ENCODE data around the gene ADAMTS15.

Gene ADAMTS15

DNA sequence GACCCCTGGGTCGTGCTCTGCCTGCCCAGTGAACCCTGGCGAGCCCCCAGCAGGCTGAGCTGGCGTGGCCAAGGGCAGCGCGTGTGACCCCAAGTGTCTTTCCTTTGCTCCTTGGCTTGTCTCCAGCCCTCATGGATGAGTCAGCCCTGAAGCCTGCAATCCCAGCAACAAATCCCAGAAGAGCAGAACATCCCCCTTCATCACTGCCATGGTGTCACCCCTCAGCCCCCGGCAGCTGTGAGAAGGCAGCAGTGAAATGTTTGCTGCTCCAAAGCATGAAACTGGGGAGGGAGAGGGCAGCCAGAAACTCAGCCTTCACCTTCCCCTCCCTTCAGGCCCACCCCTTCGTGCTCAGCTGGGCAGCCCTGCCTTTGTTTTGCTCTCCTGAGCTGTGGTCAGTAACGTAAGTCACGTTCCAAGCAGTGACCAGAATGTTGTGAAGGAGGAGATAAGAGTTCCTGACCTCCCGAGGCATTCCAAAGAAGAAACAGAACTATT lies 29.8 kb downstream of the ADAMTS15 start:
- no peak for DNase-seq (ENCODE audit: low spot score)

DNA sequence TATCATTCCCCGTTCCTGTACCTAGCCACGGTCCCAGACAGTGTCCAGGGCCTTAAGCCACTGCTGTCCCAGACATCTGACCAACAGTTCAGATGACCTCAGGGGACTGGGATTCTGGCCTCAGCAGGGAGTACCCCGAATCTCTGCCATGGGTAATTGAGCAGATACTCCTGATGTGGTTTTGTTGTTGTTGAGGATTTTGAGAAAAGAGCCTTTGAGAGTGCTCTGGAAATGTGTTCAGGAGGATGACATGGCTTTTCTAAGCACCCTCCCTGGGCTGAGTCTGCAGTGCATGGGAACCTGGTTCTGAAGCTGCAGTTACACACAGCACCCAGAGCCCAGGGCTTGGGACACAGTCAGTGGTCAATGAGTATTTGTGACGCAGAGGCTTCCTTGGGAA lies 30.4 kb downstream of the ADAMTS15 start:
- DNase-seq (ENCODE audit: low spot score) = no peak

DNA sequence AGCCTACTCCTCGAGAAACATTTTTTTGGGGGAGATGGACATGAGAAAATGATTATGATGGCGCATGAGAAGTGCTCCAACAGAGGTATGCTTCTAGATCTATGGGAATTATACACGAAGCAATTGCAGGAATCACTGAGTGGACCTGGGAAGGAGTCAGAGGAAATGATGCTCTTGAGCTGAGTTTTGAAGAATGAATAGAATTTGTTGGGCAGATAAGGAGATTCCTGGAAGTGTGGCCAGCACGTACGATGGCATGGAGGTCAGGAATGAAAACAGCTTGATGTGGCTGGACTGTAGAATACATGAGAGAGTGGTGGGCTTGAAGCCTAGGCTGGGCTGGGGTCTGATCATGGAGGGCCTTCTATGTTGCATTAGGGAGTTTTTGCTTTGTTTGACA lies 31.7 kb downstream of the ADAMTS15 start:
- DNase-seq (ENCODE audit: low spot score) = no peak

DNA sequence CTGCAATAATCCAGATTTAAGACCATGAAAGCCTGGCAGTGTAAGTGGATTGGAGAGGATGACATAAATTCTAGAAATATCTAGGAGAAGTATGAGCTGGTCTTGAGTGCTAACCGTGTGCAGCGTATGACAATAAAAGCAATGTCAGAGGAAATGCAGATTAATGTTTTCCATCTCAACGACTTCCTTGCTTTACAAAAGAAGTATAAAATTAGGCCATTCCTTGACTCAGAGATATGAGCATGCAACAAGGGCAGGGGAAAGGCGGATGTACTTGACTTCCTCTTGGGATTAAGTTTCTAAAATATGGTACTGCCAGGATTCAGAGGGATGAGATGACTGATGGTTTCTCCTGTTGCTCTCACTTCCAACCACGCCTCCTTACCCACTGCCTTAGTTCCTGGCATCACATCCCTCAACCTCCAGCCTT lies 32.3 kb downstream of the ADAMTS15 start:
- no peak for DNase-seq (ENCODE audit: low spot score)

DNA sequence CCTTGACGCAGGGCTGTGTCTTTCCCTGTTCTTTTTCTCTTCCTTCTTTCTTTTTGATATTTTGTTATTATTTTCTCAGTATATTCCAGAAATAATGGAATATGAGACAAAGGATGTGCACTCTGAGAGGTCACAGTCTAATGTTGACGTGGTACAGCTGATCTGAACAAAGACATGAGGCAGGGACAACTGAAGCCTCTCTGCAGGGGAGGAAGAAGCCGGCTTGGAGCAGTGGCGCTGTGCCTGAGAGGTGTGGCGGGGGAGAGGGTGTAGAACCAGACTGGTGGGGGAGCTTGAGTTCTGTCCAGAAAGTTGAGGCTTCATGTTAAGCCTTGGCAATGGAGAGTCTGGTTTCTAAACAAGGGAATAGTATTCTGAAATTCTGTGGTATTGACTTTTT lies 34.7 kb downstream of the ADAMTS15 start:
- DNase-seq (ENCODE audit: low spot score) = no peak

DNA sequence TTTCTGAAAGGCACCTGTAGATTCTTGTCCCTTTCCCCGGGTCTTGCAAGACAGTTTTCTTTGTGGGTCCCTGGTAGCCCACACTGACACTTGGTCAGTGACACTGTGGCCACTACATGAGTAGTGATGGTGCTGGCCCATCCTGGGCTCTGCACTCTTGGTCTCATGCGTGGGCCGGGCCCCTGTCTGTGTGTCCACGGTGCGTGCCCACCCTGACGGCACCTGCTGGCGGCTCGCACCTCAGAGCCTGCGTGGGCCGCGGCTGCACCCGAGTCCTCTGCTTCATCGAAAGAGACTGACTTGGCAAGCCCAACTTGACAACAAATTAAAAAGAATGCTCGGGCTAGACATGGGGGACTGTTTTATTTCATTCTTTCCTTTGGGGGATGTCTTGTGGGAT lies 37.5 kb downstream of the ADAMTS15 start:
- no peak for DNase-seq (ENCODE audit: low spot score)

DNA sequence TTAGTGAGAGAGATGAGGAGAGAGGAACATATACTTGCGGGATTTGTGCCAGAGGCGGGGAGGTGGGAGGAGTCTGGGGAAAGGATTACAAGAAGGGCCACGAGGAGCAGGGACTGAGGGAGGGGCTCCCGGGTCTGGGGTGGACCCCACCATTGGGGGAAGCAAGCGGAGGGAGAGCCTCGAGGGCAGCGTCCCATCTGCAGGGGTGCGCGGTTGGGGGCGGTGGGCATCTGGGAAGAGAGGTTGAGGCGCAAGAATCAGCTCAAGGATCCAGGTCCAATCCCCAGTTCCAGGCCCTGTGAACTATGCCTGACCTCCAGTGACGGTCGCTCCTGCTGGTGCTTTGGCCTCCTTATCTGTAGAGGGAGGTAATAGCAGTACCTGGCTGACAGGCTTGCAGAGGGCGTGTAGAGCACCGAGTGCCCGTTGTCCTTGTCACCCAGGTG lies 38.0 kb downstream of the ADAMTS15 start:
- no peak for DNase-seq (ENCODE audit: low spot score)

DNA sequence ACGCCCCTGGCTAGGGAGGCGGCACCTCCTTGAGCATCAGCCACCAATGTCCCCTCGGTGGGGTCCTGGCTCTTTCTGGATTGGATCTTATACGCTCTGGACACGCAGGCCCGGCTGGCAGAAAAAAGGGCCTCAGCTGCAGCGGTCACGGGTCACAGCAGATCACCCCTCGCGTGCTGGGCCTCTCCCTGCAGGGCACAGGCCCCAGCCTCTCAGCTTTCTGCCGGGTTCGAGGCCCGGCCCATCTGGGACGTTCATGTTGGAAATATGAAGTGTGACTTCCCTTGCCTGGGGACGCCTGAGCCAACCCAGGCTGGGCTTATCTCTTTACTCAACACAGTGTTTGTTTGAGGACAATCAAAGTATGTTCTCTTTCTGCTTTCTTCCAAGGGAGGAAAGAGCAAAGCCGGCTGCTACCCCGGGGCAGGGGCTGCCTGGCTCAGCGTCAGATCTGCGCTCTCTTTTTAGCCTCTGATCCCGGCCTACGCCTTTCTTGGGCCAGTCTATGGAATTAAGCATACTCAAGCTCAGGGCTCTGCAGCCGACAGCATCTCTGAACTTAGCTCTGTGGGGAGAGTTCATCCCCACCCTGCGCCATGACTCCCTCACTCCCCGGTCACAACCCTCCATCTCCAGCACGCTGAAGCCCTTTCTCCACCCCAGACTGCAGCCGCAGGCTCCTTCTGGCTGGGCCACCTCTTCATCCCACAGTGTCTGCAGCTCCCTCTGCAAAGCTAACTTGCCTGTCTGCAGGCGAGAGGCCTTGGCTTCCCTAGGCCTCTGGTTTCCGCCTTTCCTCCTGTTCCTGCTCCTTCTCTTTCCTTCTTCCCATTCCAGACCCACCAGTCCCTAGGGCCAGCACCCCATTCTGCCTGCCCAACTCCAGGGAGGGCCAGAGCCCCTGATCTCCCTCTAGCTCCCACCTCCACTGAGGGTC lies 38.8 kb downstream of the ADAMTS15 start:
- DNase-seq (ENCODE audit: low spot score) = no peak

DNA sequence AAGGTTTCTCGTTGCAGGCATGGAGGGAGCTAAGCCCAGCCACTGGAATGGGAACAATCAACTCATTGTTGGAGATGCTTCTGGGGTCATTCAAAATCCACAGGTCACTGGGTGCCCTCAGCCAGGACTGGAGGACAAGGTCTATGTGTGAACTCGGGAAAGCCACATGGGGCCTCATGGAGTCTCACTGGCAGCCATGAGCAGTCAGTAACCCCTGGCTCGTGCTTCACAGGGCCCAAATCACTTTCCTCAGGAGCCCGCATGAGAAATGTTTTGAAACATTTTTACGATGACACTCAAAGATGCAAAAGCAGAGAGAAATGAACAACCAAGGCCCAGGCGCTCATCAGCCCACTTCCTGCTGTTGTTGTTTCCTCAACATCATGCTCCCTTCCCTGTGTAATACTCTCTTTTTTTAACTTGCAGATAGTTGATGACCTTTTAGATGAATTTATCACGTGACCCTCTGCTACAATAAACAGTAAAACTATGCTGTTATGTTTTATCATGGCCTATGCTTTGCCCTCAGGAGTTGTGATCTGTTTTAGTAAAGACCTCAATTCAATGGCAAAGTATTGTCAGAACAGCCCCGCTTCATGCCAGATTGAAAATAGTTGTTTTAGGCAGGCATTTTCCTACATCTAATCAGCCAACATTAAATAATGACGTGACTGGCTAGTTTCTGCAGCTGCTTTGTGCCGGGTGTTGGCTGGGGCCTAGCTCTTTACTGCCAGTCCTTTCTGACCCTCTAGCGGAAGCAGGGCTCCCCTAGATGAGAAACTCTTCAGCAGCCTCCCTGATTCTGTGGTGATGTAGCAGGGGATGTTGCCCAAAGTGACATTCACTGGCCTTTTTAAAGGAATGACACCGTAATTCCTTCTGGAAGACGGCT lies 39.7 kb downstream of the ADAMTS15 start:
- DNase-seq (ENCODE audit: low spot score) = no peak

DNA sequence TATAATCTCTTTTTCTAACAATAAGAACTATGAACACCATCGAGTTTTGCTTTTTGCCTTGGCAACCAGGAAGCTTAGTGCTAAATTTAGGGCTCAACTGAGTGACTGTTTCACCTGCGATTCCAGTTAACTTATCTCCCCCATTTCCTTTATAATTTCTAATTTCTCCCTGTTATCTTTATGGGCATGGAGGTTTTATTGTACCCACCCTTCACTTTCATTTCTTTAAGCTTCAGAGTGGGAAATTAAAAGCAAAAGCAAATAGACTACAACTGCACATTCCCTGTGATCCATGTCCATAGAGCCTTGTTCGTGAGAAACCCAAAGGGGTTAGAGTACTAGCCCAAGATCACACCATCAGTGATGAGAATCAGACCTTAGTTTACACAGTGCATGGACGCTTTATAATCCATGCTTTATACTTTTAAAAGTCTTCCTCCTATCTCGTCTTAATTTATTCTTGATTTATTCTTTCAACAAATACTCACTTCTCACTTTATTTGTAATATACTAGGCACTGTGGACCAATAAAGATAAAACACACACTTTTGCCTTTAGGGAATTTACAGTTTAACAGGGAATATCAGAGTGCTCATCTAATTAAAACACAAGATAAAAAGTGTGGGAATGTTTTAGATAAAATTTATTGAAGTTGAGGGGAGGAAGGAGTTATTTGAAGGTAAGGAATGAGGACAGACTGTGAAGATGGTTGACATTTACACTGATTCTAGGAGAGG lies 40.6 kb downstream of the ADAMTS15 start:
- no peak for DNase-seq (ENCODE audit: low spot score)

DNA sequence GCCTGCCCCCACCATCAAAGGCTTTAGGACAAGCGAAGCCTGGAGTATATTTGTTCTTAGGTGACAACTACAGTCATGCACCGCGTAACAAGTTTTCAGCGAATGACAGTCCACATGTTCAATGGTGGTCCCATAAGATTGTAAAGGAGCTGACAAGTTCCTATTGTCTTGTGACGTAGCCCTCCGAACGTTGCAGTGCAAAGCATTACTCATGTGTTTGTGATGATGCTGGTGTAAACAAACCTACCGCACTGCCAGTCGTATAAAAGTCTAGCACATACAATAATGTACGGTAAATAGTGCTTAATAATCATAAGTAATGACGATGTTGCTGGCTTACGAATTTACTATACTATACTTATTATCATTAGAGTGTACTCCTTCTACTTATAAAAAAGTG lies 41.3 kb downstream of the ADAMTS15 start:
- DNase-seq (ENCODE audit: low spot score) = no peak

DNA sequence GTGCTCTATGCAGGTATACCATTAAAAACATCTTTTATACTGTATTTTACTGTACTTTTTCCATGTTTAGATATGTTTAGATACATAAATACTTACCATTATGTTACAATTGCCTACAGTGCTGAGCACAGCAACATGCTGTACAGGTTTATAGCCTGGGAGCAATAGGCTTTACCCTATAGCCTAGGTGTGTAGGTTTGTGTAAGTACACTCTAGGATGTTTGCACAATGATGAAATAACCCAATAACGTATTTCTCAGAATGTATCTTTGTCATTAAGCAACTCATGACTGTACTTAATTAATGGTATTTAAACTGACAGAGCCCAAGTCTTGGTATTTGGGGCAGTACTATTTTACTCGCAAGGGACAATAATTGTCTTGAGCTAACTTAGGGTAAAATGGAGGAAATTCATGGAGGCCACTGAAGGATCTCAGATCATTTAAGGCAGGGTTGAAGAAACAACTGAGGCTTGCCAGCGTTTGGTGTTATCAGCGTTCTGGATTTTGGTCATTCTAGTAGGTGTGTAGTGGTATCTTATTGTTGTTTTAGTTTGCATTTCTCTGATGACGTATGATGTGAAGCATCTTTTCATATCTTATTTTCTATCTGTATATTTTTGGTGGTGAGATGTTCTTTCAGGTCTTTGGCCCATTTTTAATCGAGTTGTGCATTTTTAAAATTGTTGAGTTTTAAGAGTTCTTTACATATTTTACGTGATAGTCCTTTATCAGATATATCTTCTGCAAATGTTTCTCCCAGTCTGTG lies 42.4 kb downstream of the ADAMTS15 start:
- no peak for DNase-seq (ENCODE audit: low spot score)

DNA sequence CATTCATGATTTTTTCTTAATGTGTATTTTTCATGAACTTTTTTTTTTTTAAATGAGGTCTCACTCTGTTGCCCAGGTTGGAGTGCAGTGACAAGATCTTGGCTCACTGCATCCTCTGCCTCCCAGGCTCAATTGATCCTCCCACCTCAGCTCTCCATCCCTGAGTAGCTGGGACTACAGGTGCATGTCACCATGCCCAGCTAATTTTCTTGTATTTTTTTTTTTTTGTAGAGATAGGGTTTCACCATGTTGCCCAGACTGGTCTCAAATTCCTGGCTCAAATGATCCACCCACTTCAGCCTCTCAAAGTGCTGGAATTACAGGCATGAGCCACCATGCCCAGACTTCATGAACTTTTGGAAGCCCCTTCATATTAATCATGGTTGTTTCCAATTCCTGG lies 49.7 kb downstream of the ADAMTS15 start:
- DNase-seq (ENCODE audit: low spot score) = no peak

DNA sequence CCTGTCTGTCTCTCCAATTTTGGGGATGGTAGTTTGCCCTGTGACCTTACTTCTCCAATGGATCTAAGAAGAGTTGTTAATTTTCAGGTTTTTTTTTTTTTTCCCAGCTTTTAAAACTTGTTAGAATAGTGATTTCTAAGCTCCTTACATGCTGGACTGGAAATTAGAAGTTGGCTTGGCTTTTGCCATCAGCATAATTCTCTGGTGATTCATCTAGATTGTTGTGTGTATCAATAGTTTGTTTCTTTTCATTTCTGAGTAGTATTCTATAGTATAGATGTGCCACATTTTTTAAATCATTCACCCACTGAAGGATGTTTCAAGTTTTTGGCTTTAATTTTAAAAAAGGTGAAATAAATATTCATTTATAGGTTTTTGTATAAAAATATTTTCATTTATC lies 51.4 kb downstream of the ADAMTS15 start:
- DNase-seq (ENCODE audit: low spot score) = no peak

DNA sequence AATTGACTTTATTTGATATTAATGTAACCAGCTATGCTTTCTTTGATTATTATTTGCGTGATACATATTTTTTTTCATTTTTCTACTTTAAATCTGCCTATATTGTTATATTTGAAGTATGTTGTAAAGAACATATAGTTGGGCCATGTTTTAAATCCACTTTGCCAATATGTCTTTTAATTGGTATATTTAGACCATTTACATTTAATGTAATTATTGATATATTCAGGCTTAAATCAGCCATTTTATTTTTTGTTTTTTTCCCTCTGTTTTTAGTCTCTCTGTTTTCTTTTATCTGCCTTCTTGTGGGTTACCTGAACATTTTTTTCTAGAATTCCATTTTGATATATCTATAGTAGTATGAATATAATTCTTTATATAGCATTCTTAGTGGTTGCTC lies 55.9 kb downstream of the ADAMTS15 start:
- DNase-seq (ENCODE audit: low spot score) = no peak

DNA sequence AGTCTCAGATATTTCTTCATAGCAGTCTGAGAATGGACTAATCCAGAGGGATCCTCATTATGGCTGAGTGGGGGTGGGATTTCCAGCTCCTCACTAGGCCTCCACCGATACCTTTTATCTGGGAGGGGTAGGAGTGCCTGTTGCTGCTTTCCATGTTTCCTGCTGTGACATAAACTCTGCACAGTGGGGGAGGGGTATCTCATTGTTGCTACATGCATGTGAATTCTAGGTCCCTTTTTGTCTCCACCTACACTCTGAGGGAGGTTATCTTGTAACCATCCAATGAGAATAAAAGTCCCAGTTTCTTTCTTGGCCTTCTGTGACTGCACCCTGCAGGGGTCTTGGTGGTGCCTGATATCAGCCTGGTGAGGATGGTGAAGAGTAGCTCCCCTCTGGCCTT lies 60.5 kb downstream of the ADAMTS15 start:
- no peak for DNase-seq (ENCODE audit: low spot score)

DNA sequence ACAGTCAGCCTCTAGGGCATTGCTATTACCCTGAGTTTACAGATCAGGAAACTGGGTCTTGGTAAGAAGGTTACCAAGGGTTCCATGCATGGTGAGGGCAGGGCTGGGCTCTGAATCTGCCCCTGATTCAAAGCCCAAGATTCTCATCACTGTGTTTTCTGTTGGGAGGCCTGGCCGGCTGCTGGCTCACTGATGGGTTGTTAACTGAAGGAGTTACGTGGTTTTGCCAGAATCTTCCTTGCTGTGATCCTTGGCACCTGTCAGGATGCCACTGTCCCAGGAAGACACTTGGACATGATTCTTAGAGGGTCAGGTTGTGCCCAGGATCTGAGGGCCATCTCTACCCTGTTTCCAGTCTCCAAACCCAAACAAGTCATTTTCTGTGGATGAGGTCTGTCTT lies 61.5 kb downstream of the ADAMTS15 start:
- DNase-seq (ENCODE audit: low spot score) = no peak

DNA sequence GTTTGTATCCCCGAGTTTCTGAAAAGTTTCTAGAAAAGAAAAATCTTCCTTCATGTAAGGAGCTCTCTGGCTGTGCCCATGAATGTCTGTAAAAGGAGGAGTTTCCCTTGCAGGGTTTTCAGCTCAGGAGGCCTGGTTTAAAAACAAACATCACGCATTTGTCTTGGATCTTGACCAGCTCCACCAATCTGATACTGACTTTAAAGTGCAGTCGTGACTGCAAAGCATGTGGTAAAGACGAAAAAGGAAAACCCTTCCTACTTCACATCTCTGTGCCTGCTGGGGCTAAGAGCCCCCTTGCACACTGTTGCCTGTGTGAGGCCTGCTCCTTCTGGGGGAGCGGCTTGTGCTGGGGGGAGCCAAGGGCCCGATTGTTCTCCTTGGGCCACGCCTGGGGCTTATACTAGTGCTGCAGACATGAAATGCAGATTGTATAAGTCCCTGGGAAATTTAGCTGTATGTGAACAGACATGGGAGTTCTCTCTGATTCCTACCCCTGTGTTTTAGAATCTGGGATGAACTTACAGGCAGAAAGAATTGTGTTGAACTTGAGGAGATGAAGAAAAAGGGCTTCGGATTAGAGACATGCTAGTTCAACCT lies 62.1 kb downstream of the ADAMTS15 start:
- no peak for DNase-seq (ENCODE audit: low spot score)

DNA sequence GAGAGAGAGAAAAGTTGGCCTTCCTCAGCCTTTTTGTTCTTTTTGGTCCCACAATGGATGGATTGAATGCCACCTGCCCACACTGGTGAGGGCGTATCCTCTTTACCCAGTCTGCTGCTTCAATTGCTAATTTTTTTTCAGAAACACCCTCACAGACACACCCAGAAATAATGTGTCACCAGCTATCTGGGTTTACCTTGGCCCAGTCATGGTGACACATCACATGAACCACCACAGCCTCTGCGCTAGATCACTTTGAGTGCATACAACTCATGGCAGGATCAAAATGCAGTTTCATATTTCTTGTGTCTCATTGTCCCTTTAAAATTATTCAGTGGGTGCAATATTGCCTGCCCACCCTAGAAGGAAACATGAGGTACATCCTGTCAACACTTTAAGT lies 63.3 kb downstream of the ADAMTS15 start:
- DNase-seq (ENCODE audit: low spot score) = no peak

DNA sequence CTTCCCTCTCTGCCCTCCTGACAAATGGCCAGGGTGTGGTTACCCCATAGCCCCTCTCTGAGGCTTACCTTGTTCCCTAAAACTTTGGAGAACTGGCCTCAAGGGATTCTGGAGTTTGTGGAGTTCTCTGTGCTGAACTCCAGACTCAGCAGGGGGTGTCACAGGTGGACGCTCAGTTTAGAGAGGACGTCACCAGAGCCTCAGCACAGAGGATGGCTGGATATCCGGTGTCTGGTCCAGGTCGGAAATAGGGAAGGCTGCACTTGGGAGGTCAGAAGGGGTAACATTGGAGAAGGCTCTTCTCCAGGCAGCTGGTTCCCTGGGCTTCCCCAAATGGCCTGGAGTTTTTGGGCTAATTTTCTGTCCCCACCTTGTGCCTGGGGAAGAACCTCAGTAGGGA lies 64.2 kb downstream of the ADAMTS15 start:
- no peak for DNase-seq (ENCODE audit: low spot score)

DNA sequence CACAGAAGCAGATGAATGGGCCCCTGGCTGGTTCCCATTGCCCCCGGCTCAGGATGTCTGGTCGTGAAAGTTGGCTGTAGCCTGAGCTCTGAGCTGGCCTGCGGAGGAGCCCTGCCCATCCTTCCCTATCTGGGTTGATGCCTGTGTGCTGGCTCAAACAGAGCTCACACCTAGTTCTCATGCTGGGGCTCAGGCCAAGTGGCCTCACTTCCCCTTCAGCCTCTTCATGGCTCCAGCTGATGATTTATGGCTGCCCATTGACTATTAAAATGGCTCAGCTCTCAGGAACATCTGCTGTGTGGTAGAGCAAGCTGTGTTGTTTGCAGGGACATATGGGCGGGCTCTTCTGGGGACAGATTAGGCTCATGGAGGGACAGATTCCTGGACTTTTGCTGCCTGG lies 64.7 kb downstream of the ADAMTS15 start:
- DNase-seq (ENCODE audit: low spot score) = no peak

All from germinal center (tissue), 1 donor.